Endodermal cell (in vitro differentiated cells): ENCODE results near the gene TBC1D2B. TPM values are rescaled to one million over a fixed set of nuclear protein-coding genes. Genes with fewer than 3 reads are reported as not detected.

ENCODE experiments used
- DNase-seq: peaks from one replicate; pipeline ENCODE4 v3.0.0-alpha.2; 2017
- H3K27ac ChIP-seq: 2 replicates; pipeline ENCODE4 v1.5.1; 2013; ENCODE audit warnings: mild to moderate bottlenecking, low read depth, low read length, moderate library complexity
- H3K27me3 ChIP-seq: 2 replicates; pipeline ENCODE4 v1.6.1; 2013; ENCODE audit warnings: mild to moderate bottlenecking, low read length, moderate library complexity; ENCODE audit not compliant: insufficient read depth, control insufficient read depth, poor library complexity, severe bottlenecking
- H3K36me3 ChIP-seq: 2 replicates; pipeline ENCODE4 v1.7.0; 2013; ENCODE audit warnings: mild to moderate bottlenecking, low read length, moderate library complexity; ENCODE audit not compliant: control insufficient read depth, insufficient read depth
- H3K4me1 ChIP-seq: one replicate; pipeline ENCODE4 v1.7.0; 2013; ENCODE audit warnings: low read length; ENCODE audit not compliant: control insufficient read depth, insufficient read depth
- H3K4me3 ChIP-seq: 2 replicates; pipeline ENCODE4 v1.5.1; 2013; ENCODE audit warnings: mild to moderate bottlenecking, low read length, moderate library complexity
- H3K9ac ChIP-seq: 2 replicates; pipeline ENCODE4 v1.6.1; 2013; ENCODE audit warnings: mild to moderate bottlenecking, low read length, moderate library complexity; ENCODE audit not compliant: poor library complexity, severe bottlenecking; ENCODE audit errors: extremely low read depth
- H3K9me3 ChIP-seq: 2 replicates; pipeline ENCODE4 v1.6.1; 2013; ENCODE audit warnings: mild to moderate bottlenecking, low read length, moderate library complexity; ENCODE audit not compliant: control insufficient read depth
- H3K27ac Mint-ChIP-seq: 2 replicates; pipeline ENCODE4 v1.8.0; 2020; ENCODE audit warnings: mixed read lengths
- H3K27me3 Mint-ChIP-seq: 2 replicates; pipeline ENCODE4 v1.8.0; 2021; ENCODE audit warnings: mild to moderate bottlenecking, mixed read lengths; ENCODE audit not compliant: insufficient read depth
- H3K36me3 Mint-ChIP-seq: 2 replicates; pipeline ENCODE4 v1.8.0; 2020; ENCODE audit warnings: low read depth, mixed read lengths
- H3K4me1 Mint-ChIP-seq: 2 replicates; pipeline ENCODE4 v1.8.0; 2020; ENCODE audit warnings: mixed read lengths
- H3K4me3 Mint-ChIP-seq: 2 replicates; pipeline ENCODE4 v1.8.0; 2020; ENCODE audit warnings: mild to moderate bottlenecking, moderate library complexity, mixed read lengths
- H3K9me3 Mint-ChIP-seq: 2 replicates; pipeline ENCODE4 v1.8.0; 2020; ENCODE audit warnings: mild to moderate bottlenecking, mixed read lengths
- CTCF ChIP-seq: fragments of 200-600 bp; sonication (generic); conservative IDR thresholded peaks from 2 replicates; pipeline ENCODE4 v1.5.0; 2021; ENCODE audit warnings: antibody characterized with exemption, mild to moderate bottlenecking
- WGBS, 2 experiments: methylation state at CpG; one replicate each; pipeline versions ENCODE4 v1.1.5 to v1.1.7; 2013; ENCODE audit warnings: missing lambda C conversion rate in 2 of 2, mixed read lengths in 1 of 2; ENCODE audit not compliant: insufficient coverage in 1 of 2, insufficient read length in 1 of 2; 5-methylcytosine and 5-hydroxymethylcytosine counted together
- total RNA-seq, 2 donors: library from RNA; stranded (reverse); fragmentation: NEBNext Ultra II Directional in 1 of 2; extraction: Animal tissue kit (Norgen Biotek cat#: 25700) in 1 of 2; gene quantifications; 2 replicates in 1 of 2; 3 replicates in 1 of 2; pipeline ENCODE4 v1.2.1, GENCODE V29; 2021

TBC1D2B gene
- total RNA-seq, 2 donors from 2014 or later = 13.8 to 23.8 TPM

- no peak overlapping the region for H3K27ac ChIP-seq
- no peaks in the 10 kb centered on the region for H3K9me3 ChIP-seq
- Mint-ChIP-seq H3K27me3 (no peaks in the 10 kb centered on the region), H3K36me3 (peaks cover 5% of the 10 kb centered on the region), H3K4me3 (no peak overlapping the region), H3K9me3 (no peaks in the 10 kb centered on the region), H3K4me1 (peaks cover 2% of the 10 kb centered on the region), H3K27ac (no peak overlapping the region)
- H3K4me3 ChIP-seq = no peak overlapping the region
- no peaks in the 10 kb centered on the region for H3K4me1 ChIP-seq
- no peak overlapping the region for H3K9ac ChIP-seq
- TF ChIP-seq CTCF = no peak
- no peaks in the 10 kb centered on the region for H3K27me3 ChIP-seq
- no peaks in the 10 kb centered on the region for H3K36me3 ChIP-seq
- DNase-seq = no peak
- WGBS, 2 experiments = 80 to 82% methylated on average over 3 of the region's 3 CpGs
Observed at GRCh38 chr15:78112551-78112950, 35.0 kb upstream of the TBC1D2B start.

GRCh38 chr15:78111788-78112187 lies 34.3 kb upstream of the TBC1D2B start:
- peaks cover 2% of the 10 kb centered on the region for H3K4me1 Mint-ChIP-seq
- no peaks in the 10 kb centered on the region for H3K27me3 Mint-ChIP-seq
- 95 to 100% methylated on average over 1 to 3 of the region's 3 CpGs for WGBS, 2 experiments
- no peaks in the 10 kb centered on the region for H3K36me3 ChIP-seq
- no peak for TF ChIP-seq CTCF
- no peak for DNase-seq
- no peak overlapping the region for H3K27ac Mint-ChIP-seq
- no peak overlapping the region for H3K4me3 Mint-ChIP-seq
- H3K9ac ChIP-seq = no peak overlapping the region
- no peaks in the 10 kb centered on the region for H3K27me3 ChIP-seq
- H3K9me3 Mint-ChIP-seq = no peaks in the 10 kb centered on the region
- no peaks in the 10 kb centered on the region for H3K4me1 ChIP-seq
- no peaks in the 10 kb centered on the region for H3K9me3 ChIP-seq
- H3K4me3 ChIP-seq = no peak overlapping the region
- no peak overlapping the region for H3K27ac ChIP-seq
- H3K36me3 Mint-ChIP-seq = peaks cover 7% of the 10 kb centered on the region

- WGBS, 2 experiments = 95% methylated on average over 7 to 10 of the region's 10 CpGs
- Mint-ChIP-seq H3K4me1 (peaks cover 2% of the 10 kb centered on the region), H3K4me3 (no peak overlapping the region), H3K27me3 (no peaks in the 10 kb centered on the region), H3K36me3 (peaks cover 12% of the 10 kb centered on the region), H3K9me3 (no peaks in the 10 kb centered on the region), H3K27ac (no peak overlapping the region)
- no peak for DNase-seq
- Histone ChIP-seq H3K4me3 (no peak overlapping the region), H3K9me3 (no peaks in the 10 kb centered on the region), H3K9ac (no peak overlapping the region), H3K27ac (no peak overlapping the region), H3K4me1 (no peaks in the 10 kb centered on the region), H3K36me3 (no peaks in the 10 kb centered on the region), H3K27me3 (no peaks in the 10 kb centered on the region)
- no peak for TF ChIP-seq CTCF
Observed at GRCh38 chr15:78110916-78111475, 33.5 kb upstream of the TBC1D2B start.
